T-helper 1 cell treated with Interleukin-12 subunit alpha and Interleukin-12 subunit beta and Interleukin-4 antibody, amounts not matched to agents 30 μg/mL and 1 μg/mL, for 36 hours (primary cell): ENCODE measurements around the gene FNTB.

Experiments used
- H3K27ac Mint-ChIP-seq: one replicate; pipeline ENCODE4 v1.8.0; 2021; ENCODE audit warnings: mild to moderate bottlenecking, mixed read lengths
- H3K27me3 Mint-ChIP-seq: one replicate; pipeline ENCODE4 v1.8.0; 2021; ENCODE audit warnings: low read depth, mixed read lengths
- H3K36me3 Mint-ChIP-seq: one replicate; pipeline ENCODE4 v1.8.0; 2021; ENCODE audit warnings: low read depth, mixed read lengths
- H3K4me1 Mint-ChIP-seq: one replicate; pipeline ENCODE4 v1.8.0; 2021; ENCODE audit warnings: low read depth, mixed read lengths
- H3K4me3 Mint-ChIP-seq: one replicate; pipeline ENCODE4 v1.8.0; 2021; ENCODE audit warnings: mild to moderate bottlenecking, moderate library complexity, mixed read lengths
- H3K9me3 Mint-ChIP-seq: one replicate; pipeline ENCODE4 v1.8.0; 2021; ENCODE audit warnings: mixed read lengths

Gene FNTB

GRCh38 chr14:64947710-64948611 lies 38.7 kb upstream of the FNTB start:
- Mint-ChIP-seq H3K36me3 (peaks cover 17% of the 10 kb centered on the region), H3K4me1 (peaks cover 20% of the 10 kb centered on the region), H3K27ac (no peak overlapping the region), H3K4me3 (no peak overlapping the region), H3K27me3 (no peaks in the 10 kb centered on the region), H3K9me3 (no peaks in the 10 kb centered on the region)

- peak overlapping the region; percentile 45 for H3K27ac Mint-ChIP-seq
Measured at GRCh38 chr14:64948612-64949210, 38.0 kb upstream of the FNTB start.

GRCh38 chr14:64950889-64951288 lies 35.8 kb upstream of the FNTB start:
- Mint-ChIP-seq H3K27ac (no peak overlapping the region), H3K27me3 (no peaks in the 10 kb centered on the region), H3K4me1 (peaks cover 12% of the 10 kb centered on the region), H3K36me3 (peaks cover 13% of the 10 kb centered on the region), H3K4me3 (no peak overlapping the region), H3K9me3 (no peaks in the 10 kb centered on the region)

More at GRCh38 chr14:64948612-64949210, 38.0 kb upstream of the FNTB start:
- Mint-ChIP-seq H3K9me3 (no peaks in the 10 kb centered on the region), H3K4me1 (peaks cover 13% of the 10 kb centered on the region), H3K36me3 (peaks cover 17% of the 10 kb centered on the region), H3K27me3 (no peaks in the 10 kb centered on the region), H3K4me3 (no peak overlapping the region)

GRCh38 chr14:64951291-64951690 lies 35.4 kb upstream of the FNTB start:
- Mint-ChIP-seq H3K36me3 (peaks cover 13% of the 10 kb centered on the region), H3K4me1 (peaks cover 12% of the 10 kb centered on the region), H3K4me3 (no peak overlapping the region), H3K27ac (no peak overlapping the region), H3K9me3 (no peaks in the 10 kb centered on the region), H3K27me3 (no peaks in the 10 kb centered on the region)

GRCh38 chr14:64951724-64952123 lies 35.0 kb upstream of the FNTB start:
- Mint-ChIP-seq H3K9me3 (no peaks in the 10 kb centered on the region), H3K27ac (no peak overlapping the region), H3K27me3 (no peaks in the 10 kb centered on the region), H3K4me3 (no peak overlapping the region), H3K36me3 (peaks cover 13% of the 10 kb centered on the region), H3K4me1 (peaks cover 12% of the 10 kb centered on the region)

GRCh38 chr14:64952598-64953309 lies 33.9 kb upstream of the FNTB start:
- H3K4me1 Mint-ChIP-seq, result peaks cover 7% of the 10 kb centered on the region
- no peak overlapping the region for H3K27ac Mint-ChIP-seq
- peaks cover 9% of the 10 kb centered on the region for H3K36me3 Mint-ChIP-seq
- no peaks in the 10 kb centered on the region for H3K27me3 Mint-ChIP-seq
- no peak overlapping the region for H3K4me3 Mint-ChIP-seq
- H3K9me3 Mint-ChIP-seq, result no peaks in the 10 kb centered on the region

- Mint-ChIP-seq H3K4me3 (no peak overlapping the region), H3K9me3 (no peaks in the 10 kb centered on the region), H3K36me3 (peaks cover 6% of the 10 kb centered on the region), H3K27ac (no peak overlapping the region), H3K4me1 (peaks cover 7% of the 10 kb centered on the region), H3K27me3 (no peaks in the 10 kb centered on the region)
Measured at GRCh38 chr14:64953310-64953654, 33.4 kb upstream of the FNTB start.

GRCh38 chr14:64953661-64954060 lies 33.0 kb upstream of the FNTB start:
- Mint-ChIP-seq H3K4me3 (no peak overlapping the region), H3K36me3 (peaks cover 5% of the 10 kb centered on the region), H3K9me3 (no peaks in the 10 kb centered on the region), H3K27me3 (no peaks in the 10 kb centered on the region), H3K27ac (no peak overlapping the region), H3K4me1 (peaks cover 7% of the 10 kb centered on the region)

- H3K9me3 Mint-ChIP-seq, result no peaks in the 10 kb centered on the region
- H3K27ac Mint-ChIP-seq, result no peak overlapping the region
- no peak overlapping the region for H3K4me3 Mint-ChIP-seq
- H3K4me1 Mint-ChIP-seq, result peaks cover 7% of the 10 kb centered on the region
- peaks cover 4% of the 10 kb centered on the region for H3K36me3 Mint-ChIP-seq
- no peaks in the 10 kb centered on the region for H3K27me3 Mint-ChIP-seq
Measured at GRCh38 chr14:64954491-64955240, 32.0 kb upstream of the FNTB start.

GRCh38 chr14:64955297-64955696 lies 31.4 kb upstream of the FNTB start:
- peaks cover 2% of the 10 kb centered on the region for H3K36me3 Mint-ChIP-seq
- H3K27ac Mint-ChIP-seq, result no peak overlapping the region

GRCh38 chr14:64956697-64957406 lies 29.8 kb upstream of the FNTB start:
- peaks cover 9% of the 10 kb centered on the region for H3K4me1 Mint-ChIP-seq
- H3K27me3 Mint-ChIP-seq, result no peaks in the 10 kb centered on the region
- no peak overlapping the region for H3K4me3 Mint-ChIP-seq
- H3K36me3 Mint-ChIP-seq, result no peaks in the 10 kb centered on the region
- no peaks in the 10 kb centered on the region for H3K9me3 Mint-ChIP-seq
- H3K27ac Mint-ChIP-seq, result no peak overlapping the region

More at GRCh38 chr14:64955297-64955696, 31.4 kb upstream of the FNTB start:
- H3K4me3 Mint-ChIP-seq, result no peak overlapping the region
- H3K27me3 Mint-ChIP-seq, result no peaks in the 10 kb centered on the region
- no peaks in the 10 kb centered on the region for H3K9me3 Mint-ChIP-seq
- peaks cover 7% of the 10 kb centered on the region for H3K4me1 Mint-ChIP-seq

- H3K36me3 Mint-ChIP-seq, result no peaks in the 10 kb centered on the region
- H3K27ac Mint-ChIP-seq, result no peak overlapping the region
- no peaks in the 10 kb centered on the region for H3K27me3 Mint-ChIP-seq
- no peaks in the 10 kb centered on the region for H3K9me3 Mint-ChIP-seq
- H3K4me1 Mint-ChIP-seq, result peaks cover 3% of the 10 kb centered on the region
- H3K4me3 Mint-ChIP-seq, result no peak overlapping the region
Measured at GRCh38 chr14:64958201-64958600, 28.5 kb upstream of the FNTB start.

GRCh38 chr14:64958743-64959142 lies 28.0 kb upstream of the FNTB start:
- no peak overlapping the region for H3K4me3 Mint-ChIP-seq
- H3K27ac Mint-ChIP-seq, result no peak overlapping the region
- H3K27me3 Mint-ChIP-seq, result no peaks in the 10 kb centered on the region
- H3K4me1 Mint-ChIP-seq, result peaks cover 3% of the 10 kb centered on the region
- H3K9me3 Mint-ChIP-seq, result no peaks in the 10 kb centered on the region
- H3K36me3 Mint-ChIP-seq, result no peaks in the 10 kb centered on the region
